Islet of Langerhans (tissue), 1 donor: ENCODE data around the gene CBX1.
"Not testable (repeated sequence)": the region's sequence is repeated elsewhere in the genome, so short reads cannot be mapped to it uniquely, and the experiment has no call there.

Experiments
- FAIRE-seq: peaks from one replicate; lab custom pipeline; 2011; peaks lifted over from hg19 to GRCh38; lab: Jason Lieb, UNC

CBX1 gene

GRCh38 chr17:48051283-48051682, 50.0 kb downstream of the CBX1 start:
- no peak for FAIRE-seq

- FAIRE-seq = no peak
Measured at GRCh38 chr17:48048384-48049126, 52.7 kb downstream of the CBX1 start.

- FAIRE-seq = no peak
Measured at GRCh38 chr17:48047741-48048383, 53.4 kb downstream of the CBX1 start, which contains the start of gene NFE2L1. Gene NFE2L1, plus strand, starts transcription at chr17:48048359. Its CDS starts 2,760 bp downstream, at chr17:48051119.

GRCh38 chr17:48047113-48047740, 54.1 kb downstream of the CBX1 start:
- no peak for FAIRE-seq

- FAIRE-seq = no peak
Measured at GRCh38 chr17:48046296-48046695, 55.0 kb downstream of the CBX1 start.

GRCh38 chr17:48045316-48046001, 55.8 kb downstream of the CBX1 start:
- FAIRE-seq = no peak

GRCh38 chr17:48044851-48045250, 56.4 kb downstream of the CBX1 start:
- FAIRE-seq = no peak

GRCh38 chr17:48043176-48043575, 58.1 kb downstream of the CBX1 start:
- no peak for FAIRE-seq

GRCh38 chr17:48038687-48039086, 62.6 kb downstream of the CBX1 start:
- no peak for FAIRE-seq

GRCh38 chr17:48037838-48038323, 63.4 kb downstream of the CBX1 start:
- FAIRE-seq = no peak

- FAIRE-seq = no peak
Measured at GRCh38 chr17:48037036-48037837, 64.0 kb downstream of the CBX1 start, which contains the start of gene COPZ2. Gene COPZ2, minus strand, starts transcription at chr17:48037797. Its CDS starts 20 bp downstream, at chr17:48037777.

GRCh38 chr17:48036693-48037035, 64.6 kb downstream of the CBX1 start:
- FAIRE-seq = no peak

- not testable (repeated sequence) for FAIRE-seq
Measured at GRCh38 chr17:48034734-48035133, 66.5 kb downstream of the CBX1 start.

GRCh38 chr17:48031966-48032365, 69.3 kb downstream of the CBX1 start:
- FAIRE-seq = no peak

GRCh38 chr17:48030531-48030930, 70.7 kb downstream of the CBX1 start:
- FAIRE-seq = no peak

GRCh38 chr17:48028736-48029135, 72.5 kb downstream of the CBX1 start:
- no peak for FAIRE-seq

- FAIRE-seq = no peak
Measured at GRCh38 chr17:48027322-48027981, 73.8 kb downstream of the CBX1 start.

GRCh38 chr17:48026502-48027321, 74.6 kb downstream of the CBX1 start:
- no peak for FAIRE-seq

GRCh38 chr17:48025904-48026501, 75.3 kb downstream of the CBX1 start:
- FAIRE-seq = no peak
